HG03159 (cell line): ENCODE measurements around the gene CCDC121.
A peak's percentile ranks its signal among the peaks of the same experiment; 100 is the strongest.

ENCODE experiments used
- ATAC-seq: cut with Tn5 transposase; IDR thresholded peaks from one replicate; pipeline ENCODE4 v1.9.1; 2021; ENCODE audit warnings: mild to moderate bottlenecking, moderate library complexity; ENCODE audit not compliant: unreplicated experiment

The CCDC121 gene

DNA sequence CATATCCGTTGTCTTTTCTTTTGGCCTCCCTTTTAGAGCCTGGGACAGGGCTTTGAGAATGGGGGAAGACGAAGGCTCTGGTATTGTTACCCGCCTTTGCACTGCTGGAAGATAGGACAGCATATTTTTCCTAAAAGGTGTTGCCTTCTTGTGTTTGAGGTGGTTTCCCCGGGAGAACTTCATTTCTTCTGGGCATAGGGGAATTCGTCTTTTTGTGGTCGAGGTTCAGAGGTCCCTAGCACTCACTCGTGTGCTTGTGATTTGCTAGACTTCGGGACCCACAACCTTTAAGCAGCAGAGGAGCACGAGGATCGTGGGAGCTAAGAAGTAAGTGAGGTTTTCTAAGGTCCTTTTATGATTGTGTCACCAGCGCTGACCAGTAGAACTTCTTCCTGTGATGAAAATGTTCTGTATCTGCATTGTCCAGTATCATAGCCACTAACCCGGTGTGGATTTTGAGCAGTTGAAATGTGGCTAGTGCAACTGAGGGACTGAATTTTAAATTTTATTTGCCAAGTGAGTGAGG, 45.4 kb downstream of the CCDC121 start:
- ATAC-seq = no peak

DNA sequence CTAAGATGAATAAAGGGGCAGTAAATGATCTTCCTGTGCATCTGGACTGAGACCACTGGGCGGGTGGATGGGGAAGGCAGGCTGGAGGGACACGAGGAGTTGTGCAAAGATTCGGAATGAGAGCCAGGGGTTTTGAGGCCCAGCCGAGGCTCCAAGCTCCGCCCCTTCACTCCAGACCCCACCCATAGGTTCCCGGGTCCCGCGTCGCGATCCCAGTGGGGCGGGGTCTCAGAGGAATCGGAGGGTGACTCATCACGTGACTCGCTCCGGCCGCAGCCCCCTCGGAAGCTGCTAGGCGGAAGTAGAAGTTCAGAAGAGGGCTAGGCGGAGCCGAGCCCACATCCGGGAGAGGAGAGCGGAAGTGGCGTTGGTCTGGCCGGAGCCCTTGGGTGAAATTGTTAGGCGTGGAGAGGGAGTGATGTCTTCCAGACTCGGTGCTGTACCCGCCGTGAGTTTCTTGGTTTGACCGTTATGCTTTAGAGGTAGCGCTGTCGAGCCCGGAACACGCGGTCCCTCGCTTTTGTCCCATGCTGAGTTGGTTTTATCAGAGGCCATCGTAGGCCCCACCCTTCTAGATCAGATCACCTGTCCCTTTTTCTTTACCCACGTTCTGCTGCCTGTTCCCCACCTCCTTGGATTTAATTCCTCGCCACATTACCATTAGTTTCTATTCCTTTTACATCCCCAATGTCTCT, 46.0 kb downstream of the CCDC121 start, which contains the start of gene ZNF512:
ZNF512 (plus strand) TSS at position 348 of the 695 bp plus-strand sequence; CDS start at position 419, 71 bp downstream.
- ATAC-seq = peak; percentile 92

DNA sequence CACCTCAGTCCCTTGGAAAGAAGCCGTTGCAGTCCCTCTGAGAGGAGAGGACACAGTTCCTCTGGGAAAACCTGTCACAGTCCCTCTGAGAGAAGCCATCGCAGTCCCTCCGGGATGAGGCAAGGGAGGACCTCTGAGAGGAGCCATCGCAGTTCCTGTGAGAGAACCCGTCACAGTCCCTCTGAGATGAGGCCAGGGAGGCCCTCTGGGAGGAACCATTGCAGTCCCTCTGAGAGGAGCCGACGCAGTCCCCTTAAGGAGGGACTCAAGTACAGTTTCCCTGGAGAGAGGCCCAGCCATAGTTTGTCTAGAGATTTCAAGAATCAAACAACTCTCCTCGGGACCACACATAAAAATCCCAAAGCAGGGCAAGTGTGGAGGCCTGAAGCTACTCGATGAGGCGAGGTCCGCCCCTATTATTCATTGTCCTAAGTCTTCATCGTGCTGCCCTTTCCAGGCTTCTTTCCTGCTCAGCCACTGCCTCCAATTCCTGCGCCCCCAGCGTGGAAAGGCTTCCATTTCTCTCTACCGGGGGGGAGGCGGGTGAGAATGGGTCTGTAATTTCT, 46.6 kb downstream of the CCDC121 start:
- ATAC-seq = peak; percentile 4

DNA sequence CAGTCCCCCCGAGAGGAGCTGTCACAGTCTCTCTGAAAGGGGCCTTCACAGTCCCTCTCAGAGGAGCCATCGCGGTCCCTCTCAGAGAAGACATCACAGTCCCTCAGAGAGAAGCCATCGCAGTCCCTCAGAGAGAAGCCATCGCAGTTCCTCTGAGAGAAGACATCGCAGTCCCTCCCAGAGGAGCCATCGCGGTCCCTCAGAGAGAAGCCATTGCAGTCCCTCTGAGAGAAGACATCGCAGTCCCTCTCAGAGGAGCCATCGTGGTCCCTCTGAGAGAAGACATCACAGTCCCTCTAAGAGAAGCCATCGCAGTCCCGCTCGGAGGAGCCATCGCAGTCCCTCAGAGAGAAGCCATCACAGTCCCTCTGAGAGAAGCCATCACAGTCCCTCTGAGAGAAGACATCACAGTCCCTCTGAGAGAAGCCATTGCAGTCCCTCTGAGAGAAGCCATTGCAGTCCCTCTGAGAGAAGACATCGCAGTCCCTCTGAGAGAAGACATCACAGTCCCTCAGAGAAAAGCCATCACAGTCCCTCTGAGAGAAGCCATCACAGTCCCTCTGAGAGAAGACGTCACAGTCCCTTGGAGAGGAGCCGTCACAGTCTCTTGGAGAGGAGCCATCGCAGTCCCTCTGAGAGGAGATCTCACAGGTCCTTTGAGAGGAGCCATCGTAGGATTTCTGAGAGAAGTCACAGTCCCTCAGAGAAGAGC, 47.2 kb downstream of the CCDC121 start:
- no peak for ATAC-seq
